ENCODE results near the gene RAC2.

- TF ChIP-seq HDAC2 (IDR thresholded peaks at IDR 0.05; ENCODE audit: borderline replicate concordance in 1 of 2, low read depth in 2 of 2, low read length in 2 of 2) (no peak), SP2 (IDR thresholded peaks at IDR 0.05; ENCODE audit: low read length) (no peak), POLR2A (IDR thresholded peaks at IDR 0.05; ENCODE audit: control extremely low read depth in 1 of 2, low read depth in 2 of 2, low read length in 2 of 2) (no peak), PHF8 (conservative IDR thresholded peaks at IDR 0.05; ENCODE audit: low read depth, low read length) (no peak), EZH2 (IDR thresholded peaks at IDR 0.05; ENCODE audit: low read depth, low read length, severe bottlenecking) (no peak), CTCF (IDR thresholded peaks at IDR 0.05; ENCODE audit: control extremely low read depth in 1 of 3, insufficient read depth in 1 of 3, low read depth in 1 of 3, low read length in 3 of 3) (no peak), TEAD4 (IDR thresholded peaks at IDR 0.05; ENCODE audit: low read depth, low read length) (no peak), NRF1 (IDR thresholded peaks at IDR 0.05; ENCODE audit: low read depth, low read length) (no peak)
Observed at GRCh38 chr22:37220543-37220981, 23.5 kb downstream of the RAC2 start.
